ENCODE results near the gene SAPCD2.

The SAPCD2 gene

GRCh38 chr9:137031904-137032640, 38.3 kb downstream of the SAPCD2 start, which contains the start of gene FUT7:
FUT7 (minus strand) TSS chr9:137032088; CDS start chr9:137031991, 97 bp downstream.
- DNase-seq (ENCODE audit: low read depth, low spot score): no peak

GRCh38 chr9:137030538-137031527, 39.5 kb downstream of the SAPCD2 start:
- DNase-seq (ENCODE audit: low read depth, low spot score): no peak

- no peak for DNase-seq (ENCODE audit: low read depth, low spot score)
Measured at GRCh38 chr9:137030006-137030405, 40.4 kb downstream of the SAPCD2 start.

- DNase-seq (ENCODE audit: low read depth, low spot score): peak; percentile 54
Measured at GRCh38 chr9:137029058-137029936, 41.1 kb downstream of the SAPCD2 start.

- no peak for DNase-seq (ENCODE audit: low read depth, low spot score)
Measured at GRCh38 chr9:137028263-137029057, 41.9 kb downstream of the SAPCD2 start.

GRCh38 chr9:137027369-137028262, 42.7 kb downstream of the SAPCD2 start, which contains the start of gene ABCA2:
ABCA2 (minus strand) TSS chr9:137028237; CDS start chr9:137028140, 97 bp downstream.
- no peak for DNase-seq (ENCODE audit: low read depth, low spot score)

GRCh38 chr9:137026828-137027227, 43.5 kb downstream of the SAPCD2 start:
- DNase-seq (ENCODE audit: low read depth, low spot score): no peak

GRCh38 chr9:137026384-137026783, 44.0 kb downstream of the SAPCD2 start:
- no peak for DNase-seq (ENCODE audit: low read depth, low spot score)

GRCh38 chr9:137025517-137025966, 44.8 kb downstream of the SAPCD2 start:
- no peak for DNase-seq (ENCODE audit: low read depth, low spot score)

- no peak for DNase-seq (ENCODE audit: low read depth, low spot score)
Measured at GRCh38 chr9:137023583-137023991, 46.8 kb downstream of the SAPCD2 start.

GRCh38 chr9:137023157-137023556, 47.2 kb downstream of the SAPCD2 start:
- no peak for DNase-seq (ENCODE audit: low read depth, low spot score)

- no peak for DNase-seq (ENCODE audit: low read depth, low spot score)
Measured at GRCh38 chr9:137022662-137023008, 47.7 kb downstream of the SAPCD2 start.

- DNase-seq (ENCODE audit: low read depth, low spot score): no peak
Measured at GRCh38 chr9:137021979-137022661, 48.2 kb downstream of the SAPCD2 start.

- no peak for DNase-seq (ENCODE audit: low read depth, low spot score)
Measured at GRCh38 chr9:137021568-137021978, 48.8 kb downstream of the SAPCD2 start.

GRCh38 chr9:137020771-137021567, 49.4 kb downstream of the SAPCD2 start:
- no peak for DNase-seq (ENCODE audit: low read depth, low spot score)

GRCh38 chr9:137019891-137020683, 50.3 kb downstream of the SAPCD2 start:
- no peak for DNase-seq (ENCODE audit: low read depth, low spot score)

Measured in activated CD4-positive, CD25-positive, alpha-beta regulatory T cell treated with anti-CD3 and anti-CD28 coated beads, Interleukin-2, amount 50 U/mL, for 16 hours (primary cell).